H9 (cell line): Measurements from ENCODE around the gene OSBP2. TPM values are rescaled to one million over a fixed set of nuclear protein-coding genes. Genes with fewer than 3 reads are reported as not detected.

ENCODE experiments used
- DNase-seq: peaks from one replicate; pipeline ENCODE4 v3.0.0-alpha.2; 2017
- H2AFZ ChIP-seq: one replicate; pipeline ENCODE4 v1.6.1; 2013; ENCODE audit warnings: mild to moderate bottlenecking, low read length, control low read depth, moderate library complexity
- H2AK5ac ChIP-seq: 2 replicates; pipeline ENCODE4 v1.6.1; 2013; ENCODE audit warnings: low read length, control low read depth, mixed read lengths; ENCODE audit not compliant: insufficient read length
- H2BK120ac ChIP-seq: one replicate; pipeline ENCODE4 v1.6.1; 2013; ENCODE audit warnings: low read depth, mild to moderate bottlenecking, low read length, control low read depth, inconsistent platforms; ENCODE audit not compliant: poor library complexity, severe bottlenecking
- H2BK12ac ChIP-seq: 2 replicates; pipeline ENCODE4 v1.6.1; 2013; ENCODE audit warnings: low read length, control low read depth, mixed read lengths, low read depth; ENCODE audit not compliant: insufficient read length
- H2BK15ac ChIP-seq: 2 replicates; pipeline ENCODE4 v1.6.1; 2013; ENCODE audit warnings: low read depth, low read length, control low read depth
- H2BK20ac ChIP-seq: one replicate; pipeline ENCODE4 v1.6.1; 2013; ENCODE audit warnings: low read depth, mild to moderate bottlenecking, low read length, control low read depth, inconsistent platforms; ENCODE audit not compliant: poor library complexity, severe bottlenecking
- H2BK5ac ChIP-seq: 2 replicates; pipeline ENCODE4 v1.6.1; 2013; ENCODE audit warnings: low read length, control low read depth, mixed read lengths; ENCODE audit not compliant: insufficient read length
- H3K14ac ChIP-seq: 2 replicates; pipeline ENCODE4 v1.6.1; 2013; ENCODE audit warnings: low read length, control low read depth; ENCODE audit not compliant: insufficient read depth
- H3K18ac ChIP-seq: 2 replicates; pipeline ENCODE4 v1.6.1; 2013; ENCODE audit warnings: low read depth, mild to moderate bottlenecking, mixed read lengths, low read length, control low read depth; ENCODE audit not compliant: insufficient read length
- H3K23ac ChIP-seq: 2 replicates; pipeline ENCODE4 v1.6.1; 2013; ENCODE audit warnings: low read length, control low read depth, mixed read lengths, low read depth; ENCODE audit not compliant: insufficient read length
- H3K23me2 ChIP-seq: 2 replicates; pipeline ENCODE4 v1.6.1; 2013; ENCODE audit warnings: low read depth, mild to moderate bottlenecking, mixed read lengths, low read length, control low read depth; ENCODE audit not compliant: insufficient read length, poor library complexity, severe bottlenecking
- H3K27ac ChIP-seq: 2 replicates; pipeline ENCODE4 v1.5.1; 2013; ENCODE audit warnings: low read length, control low read depth, mixed read lengths, low read depth; ENCODE audit not compliant: insufficient read length
- H3K27me3 ChIP-seq: 2 replicates; pipeline ENCODE4 v1.6.1; 2013; ENCODE audit warnings: low read length, control low read depth, inconsistent platforms; ENCODE audit not compliant: insufficient read depth
- H3K4ac ChIP-seq: 2 replicates; pipeline ENCODE4 v1.6.1; 2013; ENCODE audit warnings: low read depth, mild to moderate bottlenecking, control low read depth, inconsistent platforms, low read length, moderate library complexity
- H3K4me1 ChIP-seq: 2 replicates; pipeline ENCODE4 v1.6.1; 2013; ENCODE audit warnings: low read length, control low read depth, inconsistent platforms; ENCODE audit not compliant: insufficient read depth
- H3K4me2 ChIP-seq: 2 replicates; pipeline ENCODE4 v1.6.1; 2013; ENCODE audit warnings: low read length, control low read depth, mixed read lengths; ENCODE audit not compliant: insufficient read length, insufficient read depth
- H3K56ac ChIP-seq: 2 replicates; pipeline ENCODE4 v1.6.1; 2013; ENCODE audit warnings: low read depth, mild to moderate bottlenecking, mixed read lengths, low read length, control low read depth; ENCODE audit not compliant: insufficient read length
- H3K79me1 ChIP-seq: 2 replicates; pipeline ENCODE4 v1.6.1; 2013; ENCODE audit warnings: low read depth, mild to moderate bottlenecking, moderate library complexity, low read length, control low read depth, inconsistent platforms; ENCODE audit not compliant: insufficient read depth, poor library complexity, severe bottlenecking
- H3K79me2 ChIP-seq: 2 replicates; pipeline ENCODE4 v1.6.1; 2013; ENCODE audit warnings: low read length, control low read depth, inconsistent platforms; ENCODE audit not compliant: insufficient read depth
- H3K9ac ChIP-seq: 2 replicates; pipeline ENCODE4 v1.6.1; 2013; ENCODE audit warnings: low read length, control low read depth, mixed read lengths; ENCODE audit not compliant: insufficient read length; ENCODE audit errors: extremely low read depth
- H3K9me3 ChIP-seq: one replicate; pipeline ENCODE4 v1.6.1; 2013; ENCODE audit warnings: low read depth, low read length, inconsistent platforms; ENCODE audit not compliant: control insufficient read depth
- H3T11ph ChIP-seq: one replicate; pipeline ENCODE4 v1.6.1; 2013; ENCODE audit warnings: mild to moderate bottlenecking, low read length, control low read depth, inconsistent platforms
- H4K20me1 ChIP-seq: one replicate; pipeline ENCODE4 v1.6.1; 2013; ENCODE audit not compliant: control insufficient read depth, insufficient read length, insufficient read depth
- H4K5ac ChIP-seq: 2 replicates; pipeline ENCODE4 v1.6.1; 2013; ENCODE audit warnings: low read depth, mild to moderate bottlenecking, mixed read lengths, low read length, control low read depth; ENCODE audit not compliant: insufficient read length
- H4K8ac ChIP-seq: replicated peaks from 2 replicates; pipeline ENCODE4 v1.6.1; 2013; ENCODE audit warnings: low read length, control low read depth, mixed read lengths, low read depth; ENCODE audit not compliant: insufficient read length
- H4K91ac ChIP-seq: 2 replicates; pipeline ENCODE4 v1.6.1; 2013; ENCODE audit warnings: low read depth, mild to moderate bottlenecking, moderate library complexity, mixed read lengths, low read length, control low read depth; ENCODE audit not compliant: insufficient read length
- H3K27ac Mint-ChIP-seq, 3 experiments: 2 replicates in 2 of 3; 3 replicates in 1 of 3; pipeline ENCODE4 v1.8.0; 2020 to 2021; ENCODE audit warnings: mixed read lengths in 3 of 3, mild to moderate bottlenecking in 1 of 3, moderate library complexity in 1 of 3
- H3K27me3 Mint-ChIP-seq: 2 replicates; pipeline ENCODE4 v1.8.0; 2021; ENCODE audit warnings: low read depth, mild to moderate bottlenecking, moderate library complexity, mixed read lengths
- H3K36me3 Mint-ChIP-seq, 3 experiments: 2 replicates in 2 of 3; 3 replicates in 1 of 3; pipeline ENCODE4 v1.8.0; 2020 to 2021; ENCODE audit warnings: low read depth in 3 of 3, mixed read lengths in 3 of 3; ENCODE audit not compliant: insufficient read depth in 1 of 3
- H3K4me1 Mint-ChIP-seq, 2 experiments: 2 replicates each; pipeline ENCODE4 v1.8.0; 2020; ENCODE audit warnings: mixed read lengths in 2 of 2
- H3K4me3 Mint-ChIP-seq, 2 experiments: 2 replicates in 1 of 2; 3 replicates in 1 of 2; pipeline ENCODE4 v1.8.0; 2020 to 2021; ENCODE audit warnings: mild to moderate bottlenecking in 2 of 2, mixed read lengths in 2 of 2, moderate library complexity in 1 of 2
- H3K9me3 Mint-ChIP-seq, 2 experiments: 2 replicates in 1 of 2; 3 replicates in 1 of 2; pipeline ENCODE4 v1.8.0; 2020; ENCODE audit warnings: mild to moderate bottlenecking in 2 of 2, mixed read lengths in 2 of 2, moderate library complexity in 1 of 2
- WGBS: extraction: QIAGEN DNeasy Blood & Tissue Kit; methylation state at CpG from one replicate; pipeline ENCODE4 v1.1.7; 2013; ENCODE audit warnings: missing lambda C conversion rate, low lambda C conversion rate, mixed read lengths; ENCODE audit not compliant: insufficient read length; ENCODE audit errors: extremely low coverage; 5-methylcytosine and 5-hydroxymethylcytosine counted together
- total RNA-seq: library from RNA; stranded (reverse); gene quantifications from 2 replicates; pipeline ENCODE4 v1.2.1, GENCODE V29; 2021
- TF ChIP-seq, protein P1 (sequence below): fragments of 200-600 bp; sonication (generic); conservative IDR thresholded peaks from 3 replicates; pipeline ENCODE4 v1.8.0; 2021; ENCODE audit warnings: antibody characterized with exemption, mild to moderate bottlenecking

Gene OSBP2
- total RNA-seq, 1 experiment from 2014 or later = 3.4 TPM

DNA sequence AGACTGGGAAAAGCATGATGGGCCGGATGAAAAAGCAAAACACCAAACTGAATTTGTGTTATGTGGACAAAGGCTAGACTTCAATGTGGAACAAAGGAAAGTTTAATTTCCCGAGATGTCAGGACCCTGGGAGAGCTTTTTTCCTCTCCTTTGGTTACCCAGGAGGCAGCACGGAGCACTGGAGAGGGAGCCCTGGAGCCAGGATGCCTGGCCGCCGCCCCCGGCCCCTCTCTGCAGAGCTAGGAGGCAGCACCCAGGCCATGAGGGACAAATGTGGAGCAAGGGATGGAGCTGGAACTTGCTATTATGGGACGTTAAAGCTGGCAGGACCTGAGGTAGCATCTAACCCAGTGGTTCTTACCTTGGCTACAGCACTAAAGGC lies 165.0 kb downstream of the OSBP2 start:
- H3K4me1 Mint-ChIP-seq = peaks cover 0 to 7% of the 10 kb centered on the region in 2 experiments; a peak in 2 of 4 replicates
- WGBS = no CpG with 5 or more reads among the region's 7 CpGs

More for the DNA sequence above, 165.0 kb downstream of the OSBP2 start:
- Mint-ChIP-seq H3K27ac (no peak overlapping the region), H3K9me3 (no peaks in the 10 kb centered on the region; a peak in 1 of 5 replicates), H3K27me3 (no peaks in the 10 kb centered on the region), H3K36me3 (no peaks in the 10 kb centered on the region), H3K4me3 (no peak overlapping the region)
- no peaks in the 10 kb centered on the region for H3K79me2 ChIP-seq
- no peaks in the 10 kb centered on the region for H3K79me1 ChIP-seq
- no peak overlapping the region for H3T11ph ChIP-seq
- H3K4ac ChIP-seq = no peak overlapping the region
- H2BK5ac ChIP-seq = no peak overlapping the region
- H3K23me2 ChIP-seq = no peaks in the 10 kb centered on the region
- TF ChIP-seq, protein P1, sequence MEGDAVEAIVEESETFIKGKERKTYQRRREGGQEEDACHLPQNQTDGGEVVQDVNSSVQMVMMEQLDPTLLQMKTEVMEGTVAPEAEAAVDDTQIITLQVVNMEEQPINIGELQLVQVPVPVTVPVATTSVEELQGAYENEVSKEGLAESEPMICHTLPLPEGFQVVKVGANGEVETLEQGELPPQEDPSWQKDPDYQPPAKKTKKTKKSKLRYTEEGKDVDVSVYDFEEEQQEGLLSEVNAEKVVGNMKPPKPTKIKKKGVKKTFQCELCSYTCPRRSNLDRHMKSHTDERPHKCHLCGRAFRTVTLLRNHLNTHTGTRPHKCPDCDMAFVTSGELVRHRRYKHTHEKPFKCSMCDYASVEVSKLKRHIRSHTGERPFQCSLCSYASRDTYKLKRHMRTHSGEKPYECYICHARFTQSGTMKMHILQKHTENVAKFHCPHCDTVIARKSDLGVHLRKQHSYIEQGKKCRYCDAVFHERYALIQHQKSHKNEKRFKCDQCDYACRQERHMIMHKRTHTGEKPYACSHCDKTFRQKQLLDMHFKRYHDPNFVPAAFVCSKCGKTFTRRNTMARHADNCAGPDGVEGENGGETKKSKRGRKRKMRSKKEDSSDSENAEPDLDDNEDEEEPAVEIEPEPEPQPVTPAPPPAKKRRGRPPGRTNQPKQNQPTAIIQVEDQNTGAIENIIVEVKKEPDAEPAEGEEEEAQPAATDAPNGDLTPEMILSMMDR = no peak
- no peaks in the 10 kb centered on the region for H3K27me3 ChIP-seq
- DNase-seq = no peak
- H3K9ac ChIP-seq = no peak overlapping the region
- H3K14ac ChIP-seq = no peak overlapping the region
- H3K9me3 ChIP-seq = no peaks in the 10 kb centered on the region
- no peak overlapping the region for H2BK15ac ChIP-seq
- no peak overlapping the region for H3K18ac ChIP-seq
- no peak overlapping the region for H4K5ac ChIP-seq
- no peak overlapping the region for H3K23ac ChIP-seq
- H2AFZ ChIP-seq = no peak overlapping the region
- H3K4me1 ChIP-seq = no peaks in the 10 kb centered on the region
- H4K8ac ChIP-seq = no peak overlapping the region
- H3K4me2 ChIP-seq = no peak overlapping the region
- H2BK20ac ChIP-seq = no peak overlapping the region
- no peak overlapping the region for H3K56ac ChIP-seq
- H2BK120ac ChIP-seq = no peak overlapping the region
- no peak overlapping the region for H4K91ac ChIP-seq
- H2BK12ac ChIP-seq = no peak overlapping the region
- H2AK5ac ChIP-seq = no peak overlapping the region
- no peak overlapping the region for H3K27ac ChIP-seq
- H4K20me1 ChIP-seq = no peaks in the 10 kb centered on the region
